Fibroblast of skin of left biceps (primary cell): ENCODE results near the gene PRAC1.

Experiments
- DNase-seq, 2 experiments: peaks; one replicate each; pipeline ENCODE4 v3.0.0-alpha.2; 2013; ENCODE audit warnings: low read depth in 2 of 2

PRAC1 gene

DNA sequence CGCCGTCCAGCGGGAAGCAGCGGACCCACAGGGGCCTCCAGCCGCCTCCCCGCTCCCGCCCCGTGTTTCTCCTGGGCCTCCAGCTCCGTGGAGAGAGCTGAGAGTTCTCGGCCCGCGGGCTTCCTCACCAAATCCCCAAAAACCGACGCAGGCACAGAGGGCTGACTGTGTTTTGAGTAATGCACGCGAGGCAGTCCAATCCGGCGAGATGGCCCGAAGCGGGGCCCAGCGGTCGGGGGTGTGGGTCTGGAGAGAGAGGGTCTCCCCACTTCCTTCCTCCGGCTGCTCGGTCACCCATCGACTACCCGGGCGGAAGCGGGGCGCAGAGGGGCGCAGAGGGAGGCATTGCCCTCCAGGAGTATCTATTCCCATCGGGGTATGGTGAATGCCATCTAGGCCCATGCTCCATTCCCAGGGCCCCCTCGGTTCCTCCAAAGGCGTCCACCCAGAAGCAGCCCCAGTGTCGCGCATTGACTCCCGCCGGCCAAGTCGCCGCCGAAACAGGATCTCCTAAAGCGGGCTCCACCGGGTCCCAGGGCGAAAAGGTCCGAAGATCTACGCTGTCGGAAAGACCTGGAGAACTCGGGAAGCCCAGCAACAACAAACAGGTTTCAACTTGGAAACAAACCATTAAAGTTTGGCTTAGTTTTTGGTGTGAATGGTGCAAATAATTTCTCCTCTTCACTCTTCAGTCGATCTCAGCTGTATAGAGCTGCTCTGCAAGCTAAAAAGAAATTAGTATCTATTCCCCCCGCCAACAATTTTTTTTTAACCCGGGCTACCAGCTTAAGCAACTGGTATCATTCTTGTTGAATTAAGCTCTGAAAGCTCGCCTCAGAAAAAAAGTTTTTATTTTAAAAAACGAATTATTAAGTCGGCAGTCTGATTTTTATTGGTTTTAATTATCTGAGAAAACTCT is 25.4 kb upstream of the PRAC1 start:
- DNase-seq = no peak

DNA sequence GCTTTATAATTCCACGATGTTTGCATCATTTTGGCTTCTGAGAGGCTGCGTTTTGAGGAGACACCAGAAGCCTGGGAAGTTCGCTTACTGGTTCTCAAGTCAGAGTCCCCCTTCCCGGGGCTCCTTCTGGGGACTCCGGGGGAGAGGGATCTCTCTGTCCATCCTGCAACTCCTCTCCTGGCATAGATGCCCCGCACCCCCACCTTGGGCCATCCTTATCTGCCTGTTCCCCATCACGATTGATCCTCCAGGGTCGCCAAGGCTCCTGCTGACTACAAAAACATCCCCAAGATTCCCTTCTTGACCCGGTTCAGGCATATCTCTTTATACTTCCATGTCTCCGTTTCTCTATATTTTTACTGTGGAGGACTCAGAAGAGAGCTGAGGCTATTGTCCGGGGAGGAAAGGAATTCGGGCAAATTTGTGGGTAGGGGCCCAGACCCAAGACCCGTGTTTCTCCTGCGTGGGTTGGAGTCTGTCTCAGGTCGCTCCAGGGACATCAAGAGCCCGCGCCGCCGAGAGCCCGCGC is 24.7 kb upstream of the PRAC1 start:
- no peak for DNase-seq

GRCh38 chr17:48745381-48746275 is 23.3 kb upstream of the PRAC1 start:
- DNase-seq = no peak

- DNase-seq = no peak
Observed at GRCh38 chr17:48740537-48740936, 18.2 kb upstream of the PRAC1 start.

GRCh38 chr17:48738803-48739526 is 16.6 kb upstream of the PRAC1 start:
- DNase-seq = no peak

DNA sequence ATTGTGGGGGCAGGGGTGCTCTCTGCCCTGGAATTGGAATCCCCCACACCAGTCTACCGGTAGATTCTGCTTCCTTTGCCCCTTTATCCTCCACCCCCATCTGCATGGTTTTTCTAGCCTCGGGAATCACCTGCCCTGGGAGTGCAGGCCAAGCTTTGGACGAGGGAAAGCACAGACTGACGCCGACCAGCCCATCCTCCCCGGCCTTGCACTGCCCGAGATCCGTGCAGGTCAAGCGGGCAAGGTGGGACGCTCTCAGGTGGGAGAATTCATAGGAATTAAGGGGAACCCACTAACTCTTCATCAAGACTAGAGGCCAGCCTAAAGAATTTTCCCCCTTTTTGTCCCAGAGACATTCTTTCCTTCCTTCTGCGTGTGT is 16.1 kb upstream of the PRAC1 start:
- DNase-seq = no peak

DNA sequence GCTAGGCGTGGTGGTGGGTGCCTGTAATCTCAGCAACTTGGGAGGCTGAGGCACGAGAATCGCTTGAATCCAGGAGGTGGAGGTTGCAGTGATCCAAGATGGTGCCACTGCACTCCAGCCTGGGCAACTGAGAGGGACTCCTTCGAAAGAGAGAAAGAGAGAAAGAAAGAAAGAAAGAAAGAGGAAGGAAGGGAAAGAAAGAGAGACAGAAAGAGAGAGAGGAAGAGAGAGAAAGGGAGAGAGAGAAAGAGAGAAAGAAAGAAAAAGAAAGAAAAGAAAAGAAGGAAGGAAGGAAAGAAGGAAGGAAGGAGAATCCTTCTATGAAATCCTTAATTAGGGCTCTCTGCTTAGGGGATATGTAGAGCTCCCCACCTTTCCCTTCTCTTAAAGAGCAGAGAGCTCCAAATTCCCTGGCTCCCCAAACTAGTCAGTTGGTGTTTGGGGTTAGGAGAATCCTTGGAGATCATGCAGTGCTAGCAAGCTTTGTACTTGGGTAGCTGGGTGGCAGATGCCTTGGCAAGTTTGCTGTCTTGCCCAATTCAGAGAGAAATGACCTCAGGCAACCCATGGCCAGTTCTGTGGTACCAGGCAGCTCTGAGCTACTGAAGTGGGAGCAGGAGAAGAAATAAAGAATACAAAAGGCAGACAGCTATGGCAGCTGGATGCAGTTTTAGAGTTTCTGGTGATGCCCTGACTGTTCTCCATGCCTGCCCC is 15.2 kb upstream of the PRAC1 start:
- DNase-seq = no peak

DNA sequence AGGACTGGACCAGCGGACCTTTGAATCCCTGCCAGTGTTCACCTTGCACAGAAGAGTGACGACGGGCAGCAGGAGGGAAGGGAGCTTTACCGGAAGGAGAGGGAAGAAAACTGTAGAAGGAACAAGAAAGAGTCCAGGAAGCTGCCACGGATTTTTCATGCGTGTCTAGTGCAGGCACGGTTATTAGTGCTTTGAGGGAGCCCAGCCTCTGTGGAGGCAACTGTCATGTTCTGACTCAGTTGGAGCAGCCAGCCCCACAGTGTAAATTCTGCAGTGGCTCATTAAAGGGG is 12.7 kb upstream of the PRAC1 start:
- DNase-seq = no peak

DNA sequence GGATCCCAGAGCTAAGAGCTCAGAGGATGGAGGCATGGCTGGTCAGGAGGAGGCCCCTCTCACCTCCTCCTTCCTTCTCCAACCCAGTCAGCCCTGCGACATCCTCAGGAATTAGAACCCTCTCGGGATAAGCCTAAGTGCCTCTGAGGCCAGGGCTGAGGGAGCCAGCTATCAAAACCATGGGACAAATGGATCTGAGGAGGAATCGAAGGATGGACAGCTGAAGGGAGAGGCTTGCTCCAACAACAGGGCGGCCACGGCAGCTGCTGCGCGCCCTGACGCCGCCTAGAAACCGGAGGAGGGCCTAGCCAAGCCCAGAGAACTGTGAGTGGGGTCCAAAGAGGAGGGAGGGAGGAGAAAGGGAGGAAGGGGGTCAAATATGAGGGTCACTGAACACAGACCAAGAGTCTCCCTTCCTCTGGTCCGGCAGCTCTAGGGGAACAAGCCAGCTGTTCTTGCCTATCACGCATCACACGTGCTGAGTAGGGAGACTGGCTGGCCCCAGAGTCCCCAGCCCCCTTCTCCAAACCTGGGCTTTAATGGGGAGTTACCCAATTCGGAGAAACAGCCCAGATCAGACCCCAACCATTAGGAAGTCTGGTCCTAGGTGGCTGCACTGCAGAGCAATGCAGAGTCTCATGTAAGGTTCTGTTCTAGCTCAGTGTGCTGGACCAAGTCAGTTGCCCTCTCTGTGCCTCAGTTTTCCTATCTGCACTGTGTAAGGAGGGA is 12.2 kb upstream of the PRAC1 start:
- no peak for DNase-seq

DNA sequence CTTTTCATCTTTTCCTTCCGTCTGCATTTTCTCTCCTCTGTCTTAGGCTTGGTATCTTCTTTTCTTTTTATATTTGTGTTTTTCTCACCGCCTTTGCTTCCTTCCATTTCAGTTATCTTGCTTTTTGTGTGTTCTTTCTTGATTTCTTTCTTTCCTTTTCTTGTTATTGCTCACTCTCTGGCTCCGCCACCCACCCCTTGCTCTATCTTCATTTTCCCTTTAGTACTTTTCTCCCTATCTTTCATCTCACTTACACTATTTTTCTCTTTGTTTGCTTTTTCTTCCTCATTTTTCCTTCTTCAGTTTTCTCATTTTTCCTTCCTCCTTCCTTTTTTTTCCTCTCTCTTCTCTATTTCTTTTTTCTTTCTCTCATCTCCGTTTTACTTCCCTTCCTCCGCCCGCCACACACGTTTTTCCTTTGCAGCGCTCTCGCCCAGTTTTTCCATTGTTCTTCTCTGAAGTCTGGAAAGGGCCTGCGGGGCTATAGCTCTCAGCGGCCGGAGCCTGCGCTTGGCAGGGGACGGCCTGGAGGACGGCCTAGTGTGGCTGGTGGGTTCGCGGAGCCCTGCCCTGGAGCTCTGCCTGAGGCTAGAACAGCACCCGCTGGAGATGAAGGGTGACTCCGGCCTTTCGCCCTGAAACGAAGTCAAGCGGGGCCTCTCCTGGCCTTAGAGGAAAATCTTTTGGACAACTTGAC is 11.5 kb upstream of the PRAC1 start:
- no peak for DNase-seq

GRCh38 chr17:48732688-48733629 is 10.6 kb upstream of the PRAC1 start:
- no peak for DNase-seq

GRCh38 chr17:48731355-48731754 is 9.0 kb upstream of the PRAC1 start:
- no peak for DNase-seq

DNA sequence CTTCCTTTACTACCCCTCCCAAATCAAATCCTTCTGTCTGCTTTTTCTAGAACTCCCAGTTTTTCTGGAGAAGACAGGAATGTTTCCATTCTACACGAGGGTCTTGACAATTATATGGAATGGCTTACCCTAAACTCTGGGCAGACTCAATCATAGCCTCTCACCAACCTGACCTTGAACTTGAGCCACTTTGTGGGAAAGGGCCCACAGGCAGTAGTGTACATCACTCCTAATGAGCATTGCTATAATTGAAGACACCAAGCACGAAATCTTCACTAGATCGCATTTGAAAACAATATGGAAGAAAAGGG is 7.9 kb upstream of the PRAC1 start:
- DNase-seq = no peak

DNA sequence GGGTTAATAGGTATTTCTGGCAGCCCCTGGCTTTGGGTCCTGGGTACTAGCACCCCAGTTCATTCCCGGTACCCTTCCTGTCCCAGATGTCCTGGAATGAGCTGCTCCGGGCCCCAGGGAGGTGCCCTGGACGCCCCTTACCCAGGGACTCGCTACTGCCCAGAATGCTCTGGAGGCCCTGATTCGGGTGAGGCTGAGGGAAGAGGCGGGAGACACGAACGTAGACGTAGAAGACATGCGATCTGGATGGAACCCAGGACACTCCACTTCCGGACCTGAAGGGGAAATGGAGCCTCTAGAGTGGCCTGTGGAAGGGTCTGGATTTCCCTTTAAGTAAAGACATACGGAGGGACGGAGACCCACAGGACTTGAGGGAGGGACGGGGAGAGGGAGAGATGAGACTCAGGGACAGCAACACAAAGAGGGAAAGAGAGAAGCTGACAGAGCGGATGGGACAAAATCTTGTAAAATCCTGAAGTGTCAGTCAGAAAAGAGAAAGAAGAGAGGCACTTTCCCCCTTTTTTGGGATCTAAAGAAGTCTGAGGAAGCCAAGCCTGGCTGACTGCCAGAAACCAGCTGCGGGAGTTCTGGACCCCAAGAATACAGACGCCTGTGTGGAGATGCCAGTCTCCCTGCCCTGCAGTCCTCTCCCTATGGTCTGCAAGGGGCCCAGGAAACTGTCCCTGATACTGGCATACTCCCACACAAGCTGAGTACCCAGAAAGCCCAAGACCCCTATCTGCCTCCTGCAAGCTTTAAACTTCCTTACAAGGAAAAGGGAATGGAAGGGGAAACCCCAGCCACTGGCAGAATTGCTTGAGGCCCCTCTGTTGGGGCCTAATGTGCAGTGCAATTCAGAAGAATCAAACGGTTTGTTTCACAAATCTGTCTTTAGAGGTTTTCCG is 7.3 kb upstream of the PRAC1 start:
- DNase-seq = no peak

GRCh38 chr17:48728232-48729231 is 6.2 kb upstream of the PRAC1 start, which contains the start of gene HOXB13:
HOXB13 (minus strand) TSS chr17:48728750; CDS start chr17:48728593, 157 bp downstream.
- no peak for DNase-seq

- no peak for DNase-seq
Observed at GRCh38 chr17:48727415-48728175, 5.3 kb upstream of the PRAC1 start.
